Measurements from ENCODE around the gene MRGPRG. TPM values are rescaled to one million over a fixed set of nuclear protein-coding genes. Genes with fewer than 3 reads are reported as not detected.

MRGPRG gene
- total RNA-seq, 1 experiment from 2014 or later, result not detected

- in situ Hi-C loops (cut with HindIII; ENCODE audit: low pct_unique_long_range_greater_than_20kb, low sequenced_read_pairs) (no loop called here), intact Hi-C loops (cut with micrococcal nuclease; ENCODE audit: unreplicated experiment) (no loop called here)
- BruUV-seq (replicated peaks), result no TSS peak
- no peak; the same call in 1 of the 2 replicates for ATAC-seq
- POLR2A ChIA-PET, result no interaction called here
- H3K27ac ChIP-seq (ENCODE audit: low read length), result no peak overlapping the region
- peaks cover 5% of the 10 kb centered on the region; the same call in 1 of the 2 replicates for H3K4me1 ChIP-seq (ENCODE audit: control insufficient read depth, insufficient read depth, low read length)
- H3K27me3 ChIP-seq (ENCODE audit: control insufficient read depth, insufficient read depth, low read length), result no peaks in the 10 kb centered on the region
- CTCF ChIA-PET, result interaction anchor here (1.3 kb wide), 1 partner anchor 105 kb away, joined by 4 read pairs; no protein-coding TSS in a partner anchor
- no peak for DNase-seq (ENCODE audit: low read depth, low spot score)
- no peak overlapping the region for H3K4me3 ChIP-seq (ENCODE audit: low read depth in 2 of 2, low read length in 2 of 2)
- no peaks in the 10 kb centered on the region for H3K9me3 ChIP-seq (ENCODE audit: control insufficient read depth, insufficient read depth, low read depth, low read length)
- H3K36me3 ChIP-seq (ENCODE audit: control insufficient read depth, insufficient read depth, low read length), result no peaks in the 10 kb centered on the region
- TF ChIP-seq POLR2AphosphoS5 (IDR thresholded peaks at IDR 0.05; ENCODE audit: low read depth, low read length) (no peak), TCF7L2 (IDR thresholded peaks at IDR 0.05; ENCODE audit: low read depth, low read length) (no peak), CTCF (IDR thresholded peaks at IDR 0.05) (no peak; the same call in 1 of the 2 replicates), SIN3A (IDR thresholded peaks at IDR 0.05; ENCODE audit: borderline replicate concordance, insufficient read depth, low read depth, low read length) (no peak)
- TF ChIP-seq, protein P1, sequence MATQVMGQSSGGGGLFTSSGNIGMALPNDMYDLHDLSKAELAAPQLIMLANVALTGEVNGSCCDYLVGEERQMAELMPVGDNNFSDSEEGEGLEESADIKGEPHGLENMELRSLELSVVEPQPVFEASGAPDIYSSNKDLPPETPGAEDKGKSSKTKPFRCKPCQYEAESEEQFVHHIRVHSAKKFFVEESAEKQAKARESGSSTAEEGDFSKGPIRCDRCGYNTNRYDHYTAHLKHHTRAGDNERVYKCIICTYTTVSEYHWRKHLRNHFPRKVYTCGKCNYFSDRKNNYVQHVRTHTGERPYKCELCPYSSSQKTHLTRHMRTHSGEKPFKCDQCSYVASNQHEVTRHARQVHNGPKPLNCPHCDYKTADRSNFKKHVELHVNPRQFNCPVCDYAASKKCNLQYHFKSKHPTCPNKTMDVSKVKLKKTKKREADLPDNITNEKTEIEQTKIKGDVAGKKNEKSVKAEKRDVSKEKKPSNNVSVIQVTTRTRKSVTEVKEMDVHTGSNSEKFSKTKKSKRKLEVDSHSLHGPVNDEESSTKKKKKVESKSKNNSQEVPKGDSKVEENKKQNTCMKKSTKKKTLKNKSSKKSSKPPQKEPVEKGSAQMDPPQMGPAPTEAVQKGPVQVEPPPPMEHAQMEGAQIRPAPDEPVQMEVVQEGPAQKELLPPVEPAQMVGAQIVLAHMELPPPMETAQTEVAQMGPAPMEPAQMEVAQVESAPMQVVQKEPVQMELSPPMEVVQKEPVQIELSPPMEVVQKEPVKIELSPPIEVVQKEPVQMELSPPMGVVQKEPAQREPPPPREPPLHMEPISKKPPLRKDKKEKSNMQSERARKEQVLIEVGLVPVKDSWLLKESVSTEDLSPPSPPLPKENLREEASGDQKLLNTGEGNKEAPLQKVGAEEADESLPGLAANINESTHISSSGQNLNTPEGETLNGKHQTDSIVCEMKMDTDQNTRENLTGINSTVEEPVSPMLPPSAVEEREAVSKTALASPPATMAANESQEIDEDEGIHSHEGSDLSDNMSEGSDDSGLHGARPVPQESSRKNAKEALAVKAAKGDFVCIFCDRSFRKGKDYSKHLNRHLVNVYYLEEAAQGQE (IDR thresholded peaks at IDR 0.05; ENCODE audit: insufficient read depth in 1 of 2, low read depth in 2 of 2, low read length in 1 of 2), result no peak
Observed at GRCh38 chr11:3195251-3196160, 23.1 kb downstream of the MRGPRG start.

GRCh38 chr11:3194016-3194816, 24.4 kb downstream of the MRGPRG start:
- ATAC-seq (no peak), DNase-seq (ENCODE audit: low read depth, low spot score) (no peak)
- ChIA-PET CTCF (interaction anchor here (0.7 to 0.9 kb wide), 2 partner anchors 25 to 93 kb away, joined by 3 to 4 read pairs; no protein-coding TSS in a partner anchor), POLR2A (no interaction called here)
- in situ Hi-C loops (cut with HindIII; ENCODE audit: low pct_unique_long_range_greater_than_20kb, low sequenced_read_pairs) (no loop called here), intact Hi-C loops (cut with micrococcal nuclease; ENCODE audit: unreplicated experiment) (no loop called here)
- no peak overlapping the region for H3K4me3 ChIP-seq (ENCODE audit: low read depth in 2 of 2, low read length in 2 of 2)
- H3K27me3 ChIP-seq (ENCODE audit: control insufficient read depth, insufficient read depth, low read length), result no peaks in the 10 kb centered on the region
- BruUV-seq (replicated peaks), result no TSS peak
- H3K9me3 ChIP-seq (ENCODE audit: control insufficient read depth, insufficient read depth, low read depth, low read length), result no peaks in the 10 kb centered on the region
- H3K36me3 ChIP-seq (ENCODE audit: control insufficient read depth, insufficient read depth, low read length), result no peaks in the 10 kb centered on the region
- H3K4me1 ChIP-seq (ENCODE audit: control insufficient read depth, insufficient read depth, low read length), result no peaks in the 10 kb centered on the region
- TF ChIP-seq POLR2AphosphoS5 (IDR thresholded peaks at IDR 0.05; ENCODE audit: low read depth, low read length) (no peak), CTCF (IDR thresholded peaks at IDR 0.05) (no peak), TCF7L2 (IDR thresholded peaks at IDR 0.05; ENCODE audit: low read depth, low read length) (no peak), SIN3A (IDR thresholded peaks at IDR 0.05; ENCODE audit: borderline replicate concordance, insufficient read depth, low read depth, low read length) (no peak)
- TF ChIP-seq, protein P1 (IDR thresholded peaks at IDR 0.05; ENCODE audit: insufficient read depth in 1 of 2, low read depth in 2 of 2, low read length in 1 of 2), result no peak
- H3K27ac ChIP-seq (ENCODE audit: low read length), result no peak overlapping the region

All from Panc1 (cell line).